K562 (cell line): ENCODE results near the gene RBX1. TPM values are rescaled to one million over a fixed set of nuclear protein-coding genes. Genes with fewer than 3 reads are reported as not detected.
A peak's percentile ranks its signal among the peaks of the same experiment; 100 is the strongest.

Experiments
- ATAC-seq: fragments of 200-7000 bp; cut with Tn5 transposase; 3 replicates; pipeline ENCODE4 v1.9.1; 2020; ENCODE audit warnings: moderate library complexity
- BruUV-seq: library from RNA; stranded (reverse); fragments of 400-500 nt; replicated peaks from 2 replicates; lab custom pipeline; 2021; lab: Mats Ljungman, UMichigan
- CTCF ChIA-PET: fragments of 300-600 bp; formaldehyde crosslinking; extraction: SDS; loops from one replicate; lab custom pipeline; 2021; ENCODE audit warnings: low intra/inter-chr PET ratio; lab: Yijun Ruan, JAX
- POLR2A ChIA-PET: fragments of 300-600, 350-650 bp; sonication (Branson Sonifier 250); formaldehyde crosslinking; extraction: SDS; loops from one replicate; lab custom pipeline; 2021; ENCODE audit warnings: antibody characterized with exemption, inconsistent platforms; lab: Yijun Ruan, JAX
- DNase-seq, 4 experiments: peaks; one replicate each; pipeline versions ENCODE4 v3.0.0 to v3.0.0-alpha.2; 2011 to 2018; ENCODE audit warnings: low spot score in 3 of 4, mixed read lengths in 3 of 4; ENCODE audit errors: extremely low read depth in 1 of 4
- FAIRE-seq: peaks from 2 replicates; lab custom pipeline; 2011; peaks lifted over from hg19 to GRCh38; lab: Jason Lieb, UNC
- H2AFZ ChIP-seq: 2 replicates; pipeline ENCODE4 v1.6.0; 2011; ENCODE audit warnings: low read depth, low read length, control low read depth, inconsistent platforms
- H3K27ac ChIP-seq: fragments of 200-600 bp; 3 replicates; pipeline ENCODE4 v1.8.0; 2011; ENCODE audit warnings: low read depth, mild to moderate bottlenecking, control low read depth, inconsistent platforms, low read length, moderate library complexity, mixed read lengths; ENCODE audit errors: extremely low read depth
- H3K27me3 ChIP-seq, 2 experiments: fragments of 300-600 bp in 1 of 2; 2 replicates in 1 of 2; 3 replicates in 1 of 2; pipeline versions ENCODE4 v1.6.0 to v1.8.0; 2011; ENCODE audit warnings: inconsistent platforms in 2 of 2, low read length in 2 of 2, mild to moderate bottlenecking in 1 of 2, mixed read lengths in 1 of 2, moderate library complexity in 1 of 2; ENCODE audit not compliant: control insufficient read depth in 2 of 2, insufficient read depth in 2 of 2
- H3K36me3 ChIP-seq: fragments of 300-600 bp; 3 replicates; pipeline ENCODE4 v1.8.0; 2011; ENCODE audit warnings: mild to moderate bottlenecking, low read length, inconsistent platforms; ENCODE audit not compliant: control insufficient read depth, insufficient read depth
- H3K4me1 ChIP-seq, 2 experiments: fragments of 200-600 bp in 1 of 2; replicated peaks in 1 of 2; 2 replicates in 1 of 2; 3 replicates in 1 of 2; pipeline versions ENCODE4 v1.5.1 to v1.8.0; 2011; ENCODE audit warnings: inconsistent platforms in 2 of 2, low read length in 2 of 2, mild to moderate bottlenecking in 1 of 2, mixed read lengths in 1 of 2, moderate library complexity in 1 of 2; ENCODE audit not compliant: control insufficient read depth in 2 of 2, insufficient read depth in 2 of 2
- H3K4me2 ChIP-seq: 2 replicates; pipeline ENCODE4 v1.6.1; 2011; ENCODE audit warnings: low read length, control low read depth, inconsistent platforms, mixed read lengths; ENCODE audit not compliant: insufficient read depth
- H3K4me3 ChIP-seq: fragments of 200-600 bp; sonication (generic), shearing (Covaris generic); 2 replicates; pipeline ENCODE4 v1.5.1; 2016; ENCODE audit warnings: control low read depth, inconsistent platforms
- H3K79me2 ChIP-seq: fragments of 200-600 bp; 3 replicates; pipeline ENCODE4 v1.8.0; 2011; ENCODE audit warnings: low read length, inconsistent platforms; ENCODE audit not compliant: control insufficient read depth, insufficient read depth
- H3K9ac ChIP-seq, 2 experiments: 2 replicates each; pipeline versions ENCODE4 v1.6.0 to v1.6.1; 2011; ENCODE audit warnings: low read depth in 2 of 2, low read length in 2 of 2, control low read depth in 1 of 2, inconsistent platforms in 1 of 2, mild to moderate bottlenecking in 1 of 2, mixed read lengths in 1 of 2; ENCODE audit not compliant: insufficient read depth in 1 of 2
- H3K9me1 ChIP-seq: one replicate; pipeline ENCODE4 v1.6.0; 2011; ENCODE audit warnings: inconsistent platforms, mild to moderate bottlenecking, low read length, moderate library complexity; ENCODE audit not compliant: control insufficient read depth, insufficient read depth
- H3K9me3 ChIP-seq: replicated peaks from 2 replicates; pipeline ENCODE4 v1.5.1; 2011; ENCODE audit warnings: low read depth, low read length, inconsistent platforms; ENCODE audit not compliant: control insufficient read depth, insufficient read depth
- H4K20me1 ChIP-seq: replicated peaks from 2 replicates; pipeline ENCODE4 v1.6.1; 2011; ENCODE audit warnings: low read length, inconsistent platforms, mixed read lengths; ENCODE audit not compliant: control insufficient read depth, insufficient read depth
- BCOR ChIP-seq: fragments of 450-650 bp; IDR thresholded peaks from 2 replicates; pipeline ENCODE4 v1.6.1; 2016
- DEAF1 ChIP-seq: fragments of 450-650 bp; formaldehyde crosslinking; IDR thresholded peaks from 2 replicates; pipeline ENCODE4 v1.4.0; 2020; ENCODE audit warnings: mild to moderate bottlenecking, moderate library complexity
- HDAC1 ChIP-seq, 2 experiments: fragments of 450-650 bp; IDR thresholded peaks; 2 replicates each; pipeline ENCODE4 v1.6.1; 2016 to 2017; ENCODE audit warnings: inconsistent platforms in 1 of 2, mild to moderate bottlenecking in 1 of 2, moderate library complexity in 1 of 2
- HNRNPH1 ChIP-seq: fragments of 200-400 bp; formaldehyde crosslinking; optimal IDR thresholded peaks from 2 replicates; pipeline ENCODE3; 2017; ENCODE audit warnings: low read depth, mild to moderate bottlenecking, low read length, moderate library complexity
- ILF3 ChIP-seq: fragments of 450-650 bp; IDR thresholded peaks from 2 replicates; pipeline ENCODE4 v1.6.1; 2018; ENCODE audit warnings: antibody characterized with exemption, mild to moderate bottlenecking, moderate library complexity, borderline replicate concordance
- IRF2 ChIP-seq: sonication (generic); formaldehyde crosslinking; IDR thresholded peaks from 2 replicates; pipeline ENCODE4 v1.8.1; 2022; ENCODE audit warnings: mild to moderate bottlenecking, missing genetic modification reagents
- PHB2 ChIP-seq: fragments of 450-650 bp; IDR thresholded peaks from 2 replicates; pipeline ENCODE4 v1.6.1; 2017; ENCODE audit warnings: low read depth
- POLR2A ChIP-seq: fragments of 450-650 bp; conservative IDR thresholded peaks from 2 replicates; pipeline ENCODE4 v1.6.1; 2016
- POLR2G ChIP-seq: fragments of 200-400 bp; formaldehyde crosslinking; IDR thresholded peaks from 2 replicates; pipeline ENCODE4 v1.6.1; 2017; ENCODE audit warnings: low read depth, mild to moderate bottlenecking, antibody characterized with exemption, low read length, moderate library complexity
- SAP30 ChIP-seq: fragments of 200-600 bp; sonication (generic); IDR thresholded peaks from 2 replicates; pipeline ENCODE4 v1.6.1; 2012; ENCODE audit warnings: borderline replicate concordance, low read depth, mild to moderate bottlenecking, moderate library complexity, low read length, control low read depth, inconsistent platforms; ENCODE audit not compliant: insufficient read depth, poor library complexity, severe bottlenecking
- SIN3B ChIP-seq: fragments of 450-650 bp; IDR thresholded peaks from 2 replicates; pipeline ENCODE4 v1.6.1; 2017; ENCODE audit warnings: low read depth, mild to moderate bottlenecking, moderate library complexity
- TCF7 ChIP-seq: sonication (generic); IDR thresholded peaks from 2 replicates; pipeline ENCODE4 v1.6.1; 2016; ENCODE audit warnings: antibody characterized with exemption, borderline replicate concordance
- ZNF184 ChIP-seq: sonication (generic); formaldehyde crosslinking; IDR thresholded peaks from 2 replicates; pipeline ENCODE4 v1.5.0; 2020; ENCODE audit warnings: missing genetic modification reagents
- ZNF57 ChIP-seq: fragments of 450-650 bp; formaldehyde crosslinking; IDR thresholded peaks from 2 replicates; pipeline ENCODE4 v1.4.0; 2020; ENCODE audit warnings: mild to moderate bottlenecking, moderate library complexity
- ZNF785 ChIP-seq: fragments of 250-450 bp; sonication (Bioruptor Pico); IDR thresholded peaks from 2 replicates; pipeline ENCODE4 v1.4.0; 2020; ENCODE audit warnings: mild to moderate bottlenecking
- WGBS: fragments of 100-300 bp; shearing (Covaris generic); methylation state at CpG from one replicate; pipeline ENCODE4 v1.1.6; 2016; ENCODE audit warnings: low coverage, mixed read lengths; ENCODE audit not compliant: insufficient coverage; ENCODE audit errors: missing lambda C conversion rate; 5-methylcytosine and 5-hydroxymethylcytosine counted together
- in situ Hi-C: fragments of 300-500 bp; cut with MboI; formaldehyde crosslinking; loops from 4 replicates; pipeline ENCODE4 v1.15.0; 2018; ENCODE audit warnings: inconsistent platforms, mixed read lengths
- intact Hi-C: fragments of 100-400 bp; cut with micrococcal nuclease; formaldehyde crosslinking; loops from 2 replicates; pipeline ENCODE4 v1.14.2; 2022
- polyA plus RNA-seq, 8 experiments: library from polyadenylated mRNA; depleted of rRNA in 4 of 8; stranded (reverse) in 5 of 8; unstranded in 3 of 8; fragments of >200 nt; fragmentation: Nextera tagmentation in 2 of 8; fragmentation: Illumina TruSeq in 1 of 8; extraction: Ambion mirVana in 2 of 8; extraction: Trizol in 1 of 8; gene quantifications; 2 replicates each; pipeline versions ENCODE4 v1.2.1 to v1.2.3, GENCODE V29; 2011 to 2014; ENCODE audit warnings: inconsistent platforms in 1 of 8, missing spikeins in 1 of 8
- total RNA-seq, 7 experiments: library from RNA; depleted of rRNA in 6 of 7; stranded (reverse); fragments of >200 nt in 6 of 7; fragmentation: Illumina TruSeq in 2 of 7; extraction: Trizol in 2 of 7; gene quantifications; 2 replicates each; pipeline versions ENCODE4 v1.2.1 to v1.2.3, GENCODE V29; 2011 to 2021; ENCODE audit warnings: low replicate concordance in 1 of 7

Gene RBX1
- total and polyA plus RNA-seq, 9 of the 15 experiments (the other 6 are each of a cell fraction or from before 2014, with no cell fraction given), result 44.0 to 259 (median 67.9) TPM

GRCh38 chr22:40979871-40980270 is 28.7 kb downstream of the RBX1 start:
- H3K4me1 ChIP-seq, result peaks cover 0 to 4% of the 10 kb centered on the region in 2 experiments; a peak in 2 of 5 replicates
- ChIA-PET POLR2A (no interaction called here), CTCF (no interaction called here)
- H2AFZ ChIP-seq, result peak overlapping the region; percentile 70
- WGBS, result 42% methylated on average over 6 of the region's 8 CpGs
- H3K27ac ChIP-seq, result no peak overlapping the region
- no peak for TF ChIP-seq TCF7
- no peak for TF ChIP-seq ZNF184 (CRISPR knock-in tag)
- no peak for TF ChIP-seq DEAF1 (CRISPR knock-in tag)
- TF ChIP-seq ILF3, result no peak
- TF ChIP-seq PHB2, result no peak
- no peak for TF ChIP-seq HNRNPH1
- no peak for TF ChIP-seq SIN3B
- TF ChIP-seq IRF2, result no peak
- no peak for TF ChIP-seq BCOR
- TF ChIP-seq SAP30, result no peak
- TF ChIP-seq ZNF785 (CRISPR knock-in tag), result no peak
- TF ChIP-seq ZNF57 (CRISPR knock-in tag), result no peak
- no peak for TF ChIP-seq HDAC1 (IDR thresholded peaks at IDR 0.05)
- no peak for TF ChIP-seq POLR2A
- no peak for TF ChIP-seq POLR2G
- in situ Hi-C loops, result no loop called here
- no peak overlapping the region for H3K4me3 ChIP-seq
- FAIRE-seq (no peak), DNase-seq (no peak), ATAC-seq (0 out of 3 replicates have a peak, but pooled peaks have one; percentile 28)
- no peak overlapping the region for H3K4me2 ChIP-seq
- no peaks in the 10 kb centered on the region for H3K9me3 ChIP-seq
- H3K27me3 ChIP-seq, result no peaks in the 10 kb centered on the region
- no peak overlapping the region for H3K9ac ChIP-seq
- no peaks in the 10 kb centered on the region for H3K79me2 ChIP-seq
- H3K9me1 ChIP-seq, result peaks cover 2% of the 10 kb centered on the region
- no peaks in the 10 kb centered on the region for H3K36me3 ChIP-seq
- H4K20me1 ChIP-seq, result no peaks in the 10 kb centered on the region
- BruUV-seq, result no TSS peak
- intact Hi-C loops, result no loop called here
